Measurements from ENCODE around the gene STX3.
"Not testable (repeated sequence)": the region's sequence is repeated elsewhere in the genome, so short reads cannot be mapped to it uniquely, and the experiment has no call there.

Gene STX3

DNA sequence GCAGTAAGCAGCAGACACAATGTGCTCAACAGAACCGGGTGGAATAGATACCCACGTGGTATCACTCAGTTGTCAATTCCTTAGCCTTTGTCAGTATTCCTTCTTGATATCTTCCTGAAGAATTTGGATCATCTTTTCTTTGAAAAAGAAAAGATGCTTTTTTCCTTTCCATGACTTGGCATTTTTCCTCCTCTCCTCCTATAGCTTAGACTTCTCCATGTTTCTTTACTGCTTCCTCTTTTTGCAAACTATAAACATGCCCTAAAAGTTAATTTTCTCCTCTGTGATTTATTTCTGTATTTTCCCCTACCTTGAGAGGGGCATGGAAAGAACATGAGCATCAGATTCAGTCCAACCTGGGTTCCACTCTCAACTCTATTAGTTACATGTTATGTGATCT, 78.4 kb downstream of the STX3 start:
- no peak overlapping the region for H3K9ac ChIP-seq (ENCODE audit: insufficient read length, low read depth)
- no peak overlapping the region for H3K4me3 ChIP-seq (ENCODE audit: insufficient read length, low read depth)
- H3K4me1 ChIP-seq (ENCODE audit: insufficient read depth, insufficient read length) = no peaks in the 10 kb centered on the region
- H3K9me3 ChIP-seq (ENCODE audit: insufficient read depth, low read length) = no peaks in the 10 kb centered on the region
- no peak for DNase-seq (ENCODE audit: low read depth, low spot score)
- no peaks in the 10 kb centered on the region for H3K36me3 ChIP-seq (ENCODE audit: insufficient read depth, insufficient read length, low read length)
- H3K27me3 ChIP-seq (ENCODE audit: insufficient read depth, insufficient read length) = no peaks in the 10 kb centered on the region
- no peak for TF ChIP-seq YY1 (IDR thresholded peaks at IDR 0.05; ENCODE audit: insufficient read depth, insufficient read length)

DNA sequence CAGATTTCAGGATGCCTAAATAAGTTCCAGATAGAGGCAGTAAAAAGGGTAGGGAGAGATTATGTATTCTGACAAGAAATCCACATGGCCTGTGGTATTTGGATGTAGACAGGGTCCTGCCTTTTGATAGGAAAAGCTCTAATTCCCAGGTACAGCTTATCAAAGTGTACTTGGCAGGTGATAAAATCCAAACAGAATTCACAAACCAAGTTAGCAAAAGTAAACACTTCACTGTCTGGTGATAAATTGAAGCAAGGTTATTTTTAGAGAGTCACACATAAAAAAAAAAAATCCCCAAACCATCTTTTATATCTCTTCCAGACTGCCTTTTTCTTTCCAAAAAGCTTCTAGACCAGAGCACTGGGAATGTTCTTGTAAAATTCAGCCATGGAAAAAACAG, 84.4 kb downstream of the STX3 start:
- Histone ChIP-seq H3K36me3 (ENCODE audit: insufficient read depth, insufficient read length, low read length) (no peaks in the 10 kb centered on the region), H3K9ac (ENCODE audit: insufficient read length, low read depth) (no peak overlapping the region), H3K27me3 (ENCODE audit: insufficient read depth, insufficient read length) (no peaks in the 10 kb centered on the region), H3K4me3 (ENCODE audit: insufficient read length, low read depth) (no peak overlapping the region), H3K9me3 (ENCODE audit: insufficient read depth, low read length) (no peaks in the 10 kb centered on the region), H3K4me1 (ENCODE audit: insufficient read depth, insufficient read length) (no peaks in the 10 kb centered on the region)
- TF ChIP-seq YY1 (IDR thresholded peaks at IDR 0.05; ENCODE audit: insufficient read depth, insufficient read length) (no peak), ZNF274 (IDR thresholded peaks at IDR 0.05; ENCODE audit: low read depth, low read length) (no peak), SUZ12 (IDR thresholded peaks at IDR 0.05; ENCODE audit: extremely low read depth, insufficient read depth, insufficient read length) (no peak)
- no peak for DNase-seq (ENCODE audit: low read depth, low spot score)

GRCh38 chr11:59841514-59841913, 86.3 kb downstream of the STX3 start:
- Histone ChIP-seq H3K27me3 (ENCODE audit: insufficient read depth, insufficient read length) (no peaks in the 10 kb centered on the region), H3K4me1 (ENCODE audit: insufficient read depth, insufficient read length) (no peaks in the 10 kb centered on the region), H3K9me3 (ENCODE audit: insufficient read depth, low read length) (no peaks in the 10 kb centered on the region), H3K4me3 (ENCODE audit: insufficient read length, low read depth) (no peak overlapping the region), H3K36me3 (ENCODE audit: insufficient read depth, insufficient read length, low read length) (no peaks in the 10 kb centered on the region), H3K9ac (ENCODE audit: insufficient read length, low read depth) (no peak overlapping the region)
- DNase-seq (ENCODE audit: low read depth, low spot score) = no peak
- TF ChIP-seq YY1 (IDR thresholded peaks at IDR 0.05; ENCODE audit: insufficient read depth, insufficient read length) = no peak

GRCh38 chr11:59842316-59842715, 87.1 kb downstream of the STX3 start:
- H3K4me1 ChIP-seq (ENCODE audit: insufficient read depth, insufficient read length) = peaks cover 2% of the 10 kb centered on the region
- TF ChIP-seq SUZ12 (IDR thresholded peaks at IDR 0.05; ENCODE audit: extremely low read depth, insufficient read depth, insufficient read length) (no peak), ZNF274 (IDR thresholded peaks at IDR 0.05; ENCODE audit: low read depth, low read length) (no peak), YY1 (IDR thresholded peaks at IDR 0.05; ENCODE audit: insufficient read depth, insufficient read length) (no peak)
- H3K36me3 ChIP-seq (ENCODE audit: insufficient read depth, insufficient read length, low read length) = no peaks in the 10 kb centered on the region
- DNase-seq (ENCODE audit: low read depth, low spot score) = no peak
- no peaks in the 10 kb centered on the region for H3K27me3 ChIP-seq (ENCODE audit: insufficient read depth, insufficient read length)
- H3K9ac ChIP-seq (ENCODE audit: insufficient read length, low read depth) = no peak overlapping the region
- H3K4me3 ChIP-seq (ENCODE audit: insufficient read length, low read depth) = no peak overlapping the region
- no peaks in the 10 kb centered on the region for H3K9me3 ChIP-seq (ENCODE audit: insufficient read depth, low read length)

DNA sequence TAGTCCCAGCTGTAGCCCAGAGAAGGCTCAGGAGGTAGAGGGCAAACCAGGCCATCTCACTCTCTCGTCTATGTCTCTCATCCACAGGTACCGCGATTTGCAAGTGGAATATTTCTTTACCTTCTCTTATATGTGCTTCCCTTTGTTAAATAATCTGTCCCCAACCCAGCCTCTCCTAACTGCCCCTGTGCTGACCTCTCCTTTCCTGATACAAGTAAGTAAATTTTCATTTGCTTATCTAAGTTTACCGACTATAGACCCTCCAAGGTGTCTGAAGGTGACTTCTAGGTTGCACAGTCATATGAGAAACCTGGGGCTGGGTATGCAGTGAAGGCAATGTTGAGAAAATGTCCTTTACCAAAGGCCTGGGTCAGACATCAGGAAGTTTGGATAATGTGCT, 90.2 kb downstream of the STX3 start, which contains the start of gene CBLIF:
Gene CBLIF (minus strand): TSS at position 101 of the 400 bp plus-strand sequence. CDS start 46 bp downstream, at position 55.
- Histone ChIP-seq H3K4me1 (ENCODE audit: insufficient read depth, insufficient read length) (peaks cover 2% of the 10 kb centered on the region), H3K27me3 (ENCODE audit: insufficient read depth, insufficient read length) (no peaks in the 10 kb centered on the region), H3K36me3 (ENCODE audit: insufficient read depth, insufficient read length, low read length) (no peaks in the 10 kb centered on the region), H3K9ac (ENCODE audit: insufficient read length, low read depth) (no peak within 1 kb of the TSS), H3K9me3 (ENCODE audit: insufficient read depth, low read length) (no peaks in the 10 kb centered on the region), H3K4me3 (ENCODE audit: insufficient read length, low read depth) (no peak within 1 kb of the TSS)
- DNase-seq (ENCODE audit: low read depth, low spot score) = no peak
- no peak for TF ChIP-seq ZNF274 (IDR thresholded peaks at IDR 0.05; ENCODE audit: low read depth, low read length)
- TF ChIP-seq YY1 (IDR thresholded peaks at IDR 0.05; ENCODE audit: insufficient read depth, insufficient read length) = no peak
- no peak for TF ChIP-seq SUZ12 (IDR thresholded peaks at IDR 0.05; ENCODE audit: extremely low read depth, insufficient read depth, insufficient read length)

- no peaks in the 10 kb centered on the region for H3K36me3 ChIP-seq (ENCODE audit: insufficient read depth, insufficient read length, low read length)
- DNase-seq (ENCODE audit: low read depth, low spot score) = no peak
- peaks cover 2% of the 10 kb centered on the region for H3K4me1 ChIP-seq (ENCODE audit: insufficient read depth, insufficient read length)
- H3K4me3 ChIP-seq (ENCODE audit: insufficient read length, low read depth) = no peak overlapping the region
- no peak for TF ChIP-seq YY1 (IDR thresholded peaks at IDR 0.05; ENCODE audit: insufficient read depth, insufficient read length)
- no peak for TF ChIP-seq ZNF274 (IDR thresholded peaks at IDR 0.05; ENCODE audit: low read depth, low read length)
- no peak for TF ChIP-seq SUZ12 (IDR thresholded peaks at IDR 0.05; ENCODE audit: extremely low read depth, insufficient read depth, insufficient read length)
- H3K27me3 ChIP-seq (ENCODE audit: insufficient read depth, insufficient read length) = no peaks in the 10 kb centered on the region
- no peaks in the 10 kb centered on the region for H3K9me3 ChIP-seq (ENCODE audit: insufficient read depth, low read length)
- no peak overlapping the region for H3K9ac ChIP-seq (ENCODE audit: insufficient read length, low read depth)
These were observed 91.4 kb downstream of the STX3 start for GRCh38 chr11:59846556-59846955.

GRCh38 chr11:59847626-59848025, 92.5 kb downstream of the STX3 start:
- peaks cover 2% of the 10 kb centered on the region for H3K4me1 ChIP-seq (ENCODE audit: insufficient read depth, insufficient read length)
- no peak overlapping the region for H3K9ac ChIP-seq (ENCODE audit: insufficient read length, low read depth)
- DNase-seq (ENCODE audit: low read depth, low spot score) = no peak
- no peak overlapping the region for H3K4me3 ChIP-seq (ENCODE audit: insufficient read length, low read depth)
- H3K36me3 ChIP-seq (ENCODE audit: insufficient read depth, insufficient read length, low read length) = no peaks in the 10 kb centered on the region
- no peaks in the 10 kb centered on the region for H3K27me3 ChIP-seq (ENCODE audit: insufficient read depth, insufficient read length)
- no peaks in the 10 kb centered on the region for H3K9me3 ChIP-seq (ENCODE audit: insufficient read depth, low read length)
- TF ChIP-seq YY1 (IDR thresholded peaks at IDR 0.05; ENCODE audit: insufficient read depth, insufficient read length) = no peak

- H3K9me3 ChIP-seq (ENCODE audit: insufficient read depth, low read length); H3K4me3 ChIP-seq (ENCODE audit: insufficient read length, low read depth): not testable (repeated sequence)
These were observed 93.3 kb downstream of the STX3 start for GRCh38 chr11:59848439-59848838.

More at GRCh38 chr11:59848439-59848838, 93.3 kb downstream of the STX3 start:
- not testable (repeated sequence) for H3K4me1 ChIP-seq (ENCODE audit: insufficient read depth, insufficient read length); H3K9ac ChIP-seq (ENCODE audit: insufficient read length, low read depth); DNase-seq (ENCODE audit: low read depth, low spot score); H3K36me3 ChIP-seq (ENCODE audit: insufficient read depth, insufficient read length, low read length); H3K27me3 ChIP-seq (ENCODE audit: insufficient read depth, insufficient read length)
